Testis (tissue), 2 donors: ENCODE measurements around the gene GH2.

Experiments
- CTCF ChIP-seq, 3 experiments: fragments of 450-650 bp in 2 of 3; fragments of 200-600 bp in 1 of 3; sonication (generic) in 1 of 3; IDR thresholded peaks; one replicate each; pipeline ENCODE4 v1.5.1; 2016 to 2019; ENCODE audit warnings: antibody characterized with exemption in 3 of 3, mild to moderate bottlenecking in 2 of 3, moderate library complexity in 1 of 3
- POLR2A ChIP-seq: fragments of 450-650 bp; IDR thresholded peaks from one replicate; pipeline ENCODE4 v1.6.1; 2017; ENCODE audit warnings: antibody characterized with exemption, mild to moderate bottlenecking, moderate library complexity

- TF ChIP-seq CTCF (IDR thresholded peaks at IDR 0.05) (no peak), POLR2A (no peak)
Measured at GRCh38 chr17:63841350-63842172, 40.2 kb downstream of the GH2 start.
